Kidney glomerular epithelial cell (primary cell): ENCODE data around the gene LPIN2.
"Not testable (repeated sequence)": the region's sequence is repeated elsewhere in the genome, so short reads cannot be mapped to it uniquely, and the experiment has no call there.

Experiments
- DNase-seq: peaks from one replicate; lab custom pipeline; 2025; lab: John Stamatoyannopoulos, UW

LPIN2 gene

DNA sequence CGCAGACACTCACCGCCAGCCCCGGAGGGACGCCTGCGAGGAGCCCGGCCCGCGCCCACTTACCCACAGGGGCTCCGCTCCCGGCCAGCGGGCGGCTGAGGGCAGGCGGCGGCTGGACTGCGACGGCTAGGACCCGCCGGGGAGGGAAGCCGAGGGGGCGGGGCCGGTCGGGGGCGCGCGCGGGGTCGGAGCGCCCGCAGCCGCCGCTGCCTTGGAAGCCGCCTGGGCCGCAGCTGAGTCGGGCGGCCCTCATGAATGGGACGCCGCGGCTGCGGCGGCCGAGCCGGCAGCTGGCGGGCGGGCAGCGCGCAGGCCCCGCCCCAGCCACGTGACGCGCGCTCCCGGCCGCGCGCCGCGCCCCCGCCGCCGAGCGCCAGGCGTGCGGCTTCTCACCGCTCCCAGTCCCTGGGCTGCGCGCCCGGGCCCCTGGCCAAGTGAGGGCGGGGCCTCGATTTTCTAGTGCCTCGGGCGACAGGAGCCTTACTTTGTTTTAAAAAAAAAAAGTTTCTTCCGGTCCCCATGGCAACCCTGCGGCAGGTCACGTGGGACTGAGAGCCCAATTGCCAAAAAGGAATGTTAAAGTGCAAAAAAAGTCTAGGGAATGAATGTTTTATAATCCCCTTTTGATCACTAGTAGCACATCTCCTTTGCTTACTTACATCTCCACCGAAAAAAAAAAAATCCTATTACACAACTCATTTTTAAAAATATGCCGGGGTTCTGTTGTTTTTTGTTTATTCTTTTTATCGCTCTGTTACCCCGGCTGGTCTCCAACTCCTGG lies at the start of gene LPIN2:
TSS of gene LPIN2 (minus strand) at position 121 of the 781 bp plus-strand sequence. CDS start 52,304 bp downstream, outside the sequence.
- peak; percentile 90 for DNase-seq

GRCh38 chr18:3061581-3062312 lies 48.8 kb upstream of the LPIN2 start:
- no peak for DNase-seq

- DNase-seq = no peak
These were observed 48.0 kb upstream of the LPIN2 start for GRCh38 chr18:3060667-3061580.

GRCh38 chr18:3059272-3059671 lies 46.3 kb upstream of the LPIN2 start:
- DNase-seq = no peak

- no peak for DNase-seq
These were observed 45.6 kb upstream of the LPIN2 start for GRCh38 chr18:3058328-3059191.

DNA sequence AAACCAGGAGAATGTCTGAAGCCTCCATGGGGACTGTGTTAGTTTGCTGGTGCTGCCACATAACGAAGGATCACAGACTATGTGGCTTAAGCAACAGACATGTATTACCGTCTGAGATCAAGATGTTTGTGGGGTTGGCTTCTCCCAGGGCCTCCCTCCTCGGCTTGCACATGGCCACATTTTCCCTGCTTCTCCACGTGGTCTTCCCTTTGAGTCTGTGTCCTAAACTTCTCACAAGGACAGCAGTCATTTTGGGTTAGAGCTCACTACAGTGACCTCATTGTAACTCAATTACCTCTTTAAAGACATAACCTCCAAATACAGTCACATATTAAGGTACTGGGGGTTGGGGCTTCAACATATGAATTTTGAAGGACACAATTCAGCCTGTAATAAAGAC lies 44.6 kb upstream of the LPIN2 start:
- no peak for DNase-seq

- no peak for DNase-seq
These were observed 43.4 kb upstream of the LPIN2 start for GRCh38 chr18:3056311-3056710.

GRCh38 chr18:3055816-3056215 lies 42.9 kb upstream of the LPIN2 start:
- DNase-seq = peak; percentile 57

DNA sequence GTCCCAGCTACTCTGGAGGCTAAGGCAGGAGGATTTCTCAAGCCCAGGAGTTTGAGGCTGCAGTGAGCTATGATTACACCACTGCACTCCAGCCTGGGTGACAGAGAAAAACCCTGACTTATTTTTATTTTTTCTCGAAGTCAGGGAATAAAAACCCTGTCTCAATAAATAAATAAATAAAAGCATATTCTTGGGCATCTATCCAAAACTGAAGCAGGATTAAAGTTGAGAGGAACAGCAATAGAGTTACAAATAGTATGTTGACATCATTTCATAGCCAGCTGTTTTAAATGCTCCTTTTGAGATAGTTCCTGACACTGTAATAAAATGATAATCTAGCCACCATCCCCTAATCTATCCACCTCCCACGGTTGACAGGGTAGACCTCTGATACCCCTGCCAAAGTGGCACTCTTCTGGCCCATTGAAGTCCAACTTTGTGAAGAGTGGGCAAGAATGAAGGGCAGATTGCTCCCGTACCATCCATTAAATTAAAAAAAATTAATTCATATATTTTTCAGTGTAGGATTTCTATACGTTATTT lies 42.3 kb upstream of the LPIN2 start:
- no peak for DNase-seq

- peak; percentile 6 for DNase-seq
These were observed 41.8 kb upstream of the LPIN2 start for GRCh38 chr18:3054780-3055179.

DNA sequence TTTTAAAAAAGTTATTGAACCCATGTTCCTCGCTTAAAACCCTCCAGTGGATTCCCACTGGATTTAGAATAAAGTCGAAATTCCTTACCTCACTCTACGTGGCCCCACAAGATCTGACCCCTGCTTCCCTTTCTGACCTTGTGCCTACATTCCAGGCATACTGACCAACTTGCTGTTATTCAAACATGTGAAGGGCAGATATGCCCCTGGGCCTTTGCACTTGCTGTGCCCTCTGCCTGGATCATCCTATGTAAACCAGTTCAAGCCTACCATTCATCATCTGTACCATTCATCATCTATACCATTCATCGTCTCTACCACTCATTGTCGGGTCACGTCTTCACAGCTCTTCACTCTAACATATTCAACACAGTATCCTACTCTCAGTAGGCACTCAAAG lies 41.3 kb upstream of the LPIN2 start:
- no peak for DNase-seq

GRCh38 chr18:3053081-3053480 lies 40.1 kb upstream of the LPIN2 start:
- no peak for DNase-seq

DNA sequence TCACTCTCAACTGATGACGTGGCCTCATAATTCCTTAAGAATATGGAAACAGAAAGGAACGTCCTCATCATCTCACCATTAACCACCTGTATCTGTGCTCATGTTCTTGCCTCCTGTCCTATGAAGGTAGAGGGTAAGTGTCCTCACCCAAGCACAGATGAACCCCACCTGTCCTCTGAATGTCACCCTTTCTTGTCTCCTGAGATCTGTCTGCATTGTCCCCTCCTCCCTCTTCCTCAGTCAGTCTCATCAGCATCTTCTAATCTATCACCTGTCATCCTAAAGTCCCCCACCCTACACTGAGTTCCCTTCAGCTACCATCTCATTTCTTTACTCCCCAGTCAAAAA lies 39.4 kb upstream of the LPIN2 start:
- no peak for DNase-seq

GRCh38 chr18:3051718-3052410 lies 38.9 kb upstream of the LPIN2 start:
- no peak for DNase-seq

DNA sequence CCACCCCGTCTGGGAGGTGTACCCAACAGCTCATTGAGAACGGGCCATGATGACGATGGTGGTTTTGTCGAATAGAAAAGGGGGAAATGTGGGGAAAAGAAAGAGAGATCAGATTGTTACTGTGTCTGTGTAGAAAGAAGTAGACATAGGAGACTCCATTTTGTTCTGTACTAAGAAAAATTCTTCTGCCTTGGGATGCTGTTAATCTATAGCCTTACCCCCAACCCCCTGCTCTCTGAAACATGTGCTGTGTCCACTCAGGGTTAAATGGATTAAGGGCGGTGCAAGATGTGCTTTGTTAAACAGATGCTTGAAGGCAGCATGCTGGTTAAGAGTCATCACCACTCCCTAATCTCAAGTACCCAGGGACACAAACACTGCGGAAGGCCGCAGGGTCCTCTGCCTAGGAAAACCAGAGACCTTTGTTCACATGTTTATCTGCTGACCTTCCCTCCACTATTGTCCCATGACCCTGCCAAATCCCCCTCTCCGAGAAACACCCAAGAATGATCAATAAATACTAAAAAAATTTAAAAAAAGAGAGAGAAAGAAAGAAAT lies 37.0 kb upstream of the LPIN2 start:
- DNase-seq = not testable (repeated sequence)

GRCh38 chr18:3048820-3049349 lies 35.9 kb upstream of the LPIN2 start:
- no peak for DNase-seq

- DNase-seq = no peak
These were observed 35.2 kb upstream of the LPIN2 start for GRCh38 chr18:3048121-3048520.

- no peak for DNase-seq
These were observed 33.4 kb upstream of the LPIN2 start for GRCh38 chr18:3046216-3046808.

GRCh38 chr18:3044931-3045698 lies 32.2 kb upstream of the LPIN2 start:
- DNase-seq = no peak
